Anterior cingulate cortex (tissue), 58 donors: ENCODE measurements around the gene LMO1.

Source experiments
- DNase-seq, 58 donors: peaks; one replicate each; lab custom pipeline; 2025; lab: John Stamatoyannopoulos, UW

Gene LMO1

GRCh38 chr11:8178297-8178696 is 85.4 kb downstream of the LMO1 start:
- DNase-seq = no peak

GRCh38 chr11:8177136-8177535 is 86.5 kb downstream of the LMO1 start:
- DNase-seq = no peak
